NCI-H748 (cell line): ENCODE measurements around the gene SNUPN.

Source experiments
- DNase-seq: peaks from one replicate; lab custom pipeline; 2025; ENCODE audit not compliant: unreplicated experiment; lab: John Stamatoyannopoulos, UW

Gene SNUPN

DNA sequence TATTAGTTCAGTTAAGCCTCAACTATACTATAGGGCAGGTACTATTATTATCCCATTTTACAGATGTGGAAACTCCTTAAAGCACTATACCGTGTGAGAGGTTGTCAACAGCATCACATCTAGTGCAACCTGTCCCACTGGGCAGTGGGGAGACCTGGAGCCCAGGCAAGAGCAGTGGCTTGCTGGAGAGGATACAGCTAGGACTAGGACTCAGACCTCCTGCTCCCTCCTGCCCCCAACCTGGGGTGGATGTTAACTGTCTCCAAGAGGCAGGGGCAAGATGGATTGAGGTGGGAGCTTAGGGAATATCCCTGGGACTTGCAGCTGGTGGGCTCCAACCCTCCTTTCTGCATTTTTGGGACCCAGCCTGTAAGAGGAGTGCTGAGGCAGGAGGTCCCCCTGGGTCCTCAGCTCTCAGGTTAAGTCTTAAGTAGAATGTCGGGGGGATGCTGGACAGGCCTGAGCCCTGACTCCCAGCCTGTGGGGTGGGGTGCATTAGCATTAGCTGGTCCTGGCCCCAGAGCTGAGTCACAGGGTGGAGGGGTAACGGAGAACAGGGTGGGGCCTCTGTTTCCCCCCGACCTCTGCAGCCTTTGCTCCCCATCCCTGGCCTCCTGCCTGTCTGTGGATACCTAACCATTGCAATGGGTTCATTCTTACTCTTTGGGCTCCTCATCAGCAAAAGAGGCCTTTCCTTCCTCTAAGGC, 28.8 kb upstream of the SNUPN start:
- DNase-seq: no peak

- DNase-seq: no peak
Measured at GRCh38 chr15:75653347-75653913, 27.9 kb upstream of the SNUPN start.

- no peak for DNase-seq
Measured at GRCh38 chr15:75651810-75652543, 26.5 kb upstream of the SNUPN start.

DNA sequence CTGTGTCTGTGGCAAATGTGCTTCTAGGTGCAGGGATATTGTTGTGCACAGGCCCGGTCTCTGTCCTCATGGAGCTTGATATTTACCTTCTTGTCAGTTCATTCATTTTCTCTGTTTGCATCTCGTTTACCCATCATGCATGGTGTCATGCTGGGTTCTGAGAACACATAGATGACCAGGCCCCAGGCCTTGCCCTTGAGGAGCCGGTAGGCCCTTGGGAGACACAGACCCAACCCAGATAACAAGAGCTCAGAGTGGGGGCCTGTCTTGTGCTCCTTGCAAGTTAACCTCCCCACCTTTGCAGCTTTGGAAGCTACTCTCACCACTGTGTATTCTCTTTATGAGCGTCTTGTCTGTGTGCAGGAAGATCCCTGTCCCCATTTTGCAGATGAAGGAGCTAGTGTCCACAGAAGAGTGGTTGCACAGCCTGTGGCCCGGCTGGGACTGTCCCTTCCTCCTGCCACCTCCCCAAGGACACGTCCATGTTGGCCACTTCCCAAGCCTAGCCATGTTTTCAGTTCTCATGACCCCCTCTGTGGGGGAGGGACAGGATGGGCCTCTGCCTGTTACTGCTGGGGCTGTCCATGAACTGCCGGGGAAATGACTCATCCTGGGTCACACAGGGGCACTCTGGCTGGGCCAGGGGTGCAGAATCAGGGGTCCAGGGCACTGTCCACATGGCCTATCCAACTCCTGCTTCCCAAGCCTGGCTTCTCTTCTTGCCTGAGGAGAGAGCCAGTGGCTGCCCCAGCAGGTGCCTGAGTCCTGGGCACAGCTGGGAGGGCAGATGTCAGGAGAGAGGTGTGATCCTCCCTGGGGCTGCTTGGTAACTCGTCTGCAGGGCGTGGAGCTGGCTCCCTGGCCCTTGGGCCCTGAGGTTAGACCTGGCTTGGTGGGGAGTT, 25.6 kb upstream of the SNUPN start:
- no peak for DNase-seq

GRCh38 chr15:75649848-75650247, 24.3 kb upstream of the SNUPN start:
- DNase-seq: no peak

- DNase-seq: no peak
Measured at GRCh38 chr15:75649045-75649761, 23.7 kb upstream of the SNUPN start.

GRCh38 chr15:75648156-75649000, 22.9 kb upstream of the SNUPN start:
- peak; percentile 39 for DNase-seq

- peak; percentile 57 for DNase-seq
Measured at GRCh38 chr15:75647370-75648155, 22.0 kb upstream of the SNUPN start, which contains the start of gene SNX33. Gene SNX33 (plus strand): TSS chr15:75647912. CDS start chr15:75649103, 1,191 bp downstream.

DNA sequence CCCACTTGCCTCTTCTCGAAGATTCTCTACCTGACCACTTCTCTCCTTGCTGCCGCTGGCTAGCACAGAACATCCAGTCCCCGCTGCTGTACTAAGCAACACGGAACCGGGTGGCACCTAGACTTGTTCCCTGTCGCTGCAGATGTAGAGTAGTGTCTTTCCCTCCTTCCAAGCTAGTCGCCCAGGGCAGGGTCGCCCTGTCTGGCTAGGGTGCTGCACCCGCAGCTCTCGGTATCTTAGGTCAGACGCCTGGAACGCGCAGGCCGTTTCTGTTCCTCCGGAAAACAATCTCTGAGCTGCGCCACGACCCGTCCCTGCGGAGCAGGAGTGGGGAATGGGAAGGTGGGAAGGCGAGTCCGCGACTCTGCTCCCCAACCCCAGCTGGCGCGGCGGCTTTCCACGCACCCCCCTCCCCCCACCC, 21.4 kb upstream of the SNUPN start:
- peak; percentile 36 for DNase-seq

- DNase-seq: no peak
Measured at GRCh38 chr15:75646112-75646943, 20.8 kb upstream of the SNUPN start.

GRCh38 chr15:75644376-75644775, 18.9 kb upstream of the SNUPN start:
- DNase-seq: no peak

DNA sequence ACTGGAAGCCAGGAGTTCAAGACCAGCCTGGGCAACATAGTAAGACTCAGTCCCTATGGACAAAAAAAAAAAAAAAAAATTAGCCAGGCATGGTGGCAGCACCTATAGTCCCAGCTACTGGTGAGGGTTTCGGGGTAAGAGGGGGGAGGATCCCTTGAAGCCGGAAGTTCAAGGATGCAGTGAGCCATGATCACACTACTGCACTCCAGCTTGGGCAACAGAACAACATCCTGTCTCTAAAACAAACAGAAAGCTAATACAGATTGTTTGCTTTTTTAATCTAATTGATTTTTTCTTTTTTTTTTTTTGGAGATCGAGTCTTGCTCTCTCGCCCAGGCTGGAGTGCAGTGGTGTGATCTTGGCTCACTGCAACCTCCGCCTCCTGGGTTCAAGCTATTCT, 16.1 kb upstream of the SNUPN start:
- no peak for DNase-seq

DNA sequence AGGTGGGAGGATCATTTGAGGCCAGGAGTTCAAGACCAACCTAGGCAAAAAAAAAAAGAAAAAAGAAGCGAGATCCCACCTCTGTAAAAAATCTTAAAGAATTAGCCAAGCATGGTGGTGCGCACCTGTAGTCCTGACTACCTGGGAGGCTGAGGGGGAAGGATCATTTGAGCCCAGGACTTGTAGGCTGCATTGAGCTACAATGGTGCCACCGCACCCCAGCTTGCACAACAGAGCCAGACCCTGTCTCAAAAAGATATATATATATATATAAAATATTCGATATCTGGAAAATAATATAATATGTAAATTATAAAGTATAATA, 15.6 kb upstream of the SNUPN start:
- DNase-seq: no peak

DNA sequence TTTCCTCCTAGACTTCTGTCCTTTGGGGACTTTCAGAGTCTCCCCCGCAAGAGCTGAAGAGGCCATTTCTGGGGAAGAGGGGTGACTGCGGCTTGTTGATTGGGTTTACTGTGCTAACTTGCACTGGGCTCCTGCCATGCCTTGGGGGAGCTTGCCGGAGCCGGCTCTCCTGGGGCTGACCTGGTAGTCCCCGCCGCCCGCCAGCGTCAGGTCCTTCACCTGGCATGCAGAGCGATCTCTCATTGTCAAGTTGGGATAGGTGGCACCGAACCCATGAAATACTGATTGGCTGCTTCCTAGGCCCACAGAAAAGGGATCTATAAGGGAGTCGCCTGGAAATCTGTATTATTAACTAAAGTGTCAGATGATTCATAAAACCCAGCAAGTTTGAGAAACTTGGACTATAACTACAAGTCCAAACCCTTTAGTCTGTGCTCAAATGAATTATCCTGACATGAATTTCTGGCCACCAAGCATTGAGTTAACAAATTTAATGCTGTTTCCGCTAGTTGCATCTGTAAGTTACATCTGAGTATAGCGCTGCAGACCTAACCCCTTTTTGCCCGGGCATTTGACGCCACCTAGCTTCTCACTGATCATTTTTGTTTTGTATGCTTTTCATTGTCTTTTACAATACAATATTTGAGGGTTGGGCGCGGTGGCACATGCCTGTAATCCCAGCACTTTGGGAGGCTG, 15.1 kb upstream of the SNUPN start:
- peak; percentile 81 for DNase-seq

DNA sequence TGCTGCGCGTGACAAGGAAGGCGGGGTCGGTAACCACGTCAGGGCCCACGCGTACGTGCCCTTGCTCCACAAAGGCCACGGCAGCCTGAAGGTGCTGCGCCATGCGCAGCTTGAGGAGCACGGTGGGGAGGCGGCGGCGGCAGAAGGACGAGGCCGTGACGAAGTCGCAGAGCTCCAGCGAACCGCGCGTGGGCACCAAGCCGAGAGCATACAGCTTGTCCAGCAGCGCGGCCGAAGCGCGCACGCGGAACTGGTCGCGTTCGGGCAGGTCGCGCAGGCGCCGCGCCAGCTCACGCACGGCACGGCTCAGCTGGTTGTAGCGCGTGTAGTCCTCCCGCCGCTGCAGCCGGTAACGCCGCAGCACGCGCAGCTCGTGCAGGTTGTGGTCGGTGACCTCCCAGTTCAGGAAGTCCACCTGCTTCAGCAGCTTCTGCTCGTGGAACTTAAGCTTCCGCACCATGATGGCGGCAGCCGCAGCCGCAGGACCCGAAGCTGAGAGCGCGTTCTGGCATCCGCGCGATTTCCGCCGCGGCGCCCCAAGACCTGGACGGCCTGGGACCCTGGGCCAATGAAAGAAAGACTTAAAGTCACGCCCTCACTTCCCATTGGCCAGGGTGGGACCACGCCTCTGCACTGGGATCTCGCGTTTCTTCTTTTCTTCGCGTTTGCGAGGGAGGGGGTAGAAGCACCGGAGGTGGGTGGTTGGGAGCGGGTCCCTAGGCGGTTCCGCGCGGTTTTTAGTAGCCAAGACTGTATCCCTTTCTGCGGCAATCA, 14.4 kb upstream of the SNUPN start, which contains the start of gene IMP3:
Gene IMP3 (minus strand): TSS at position 516 of the 774 bp plus-strand sequence. CDS start 56 bp downstream, at position 460.
- DNase-seq: peak; percentile 97

- DNase-seq: no peak
Measured at GRCh38 chr15:75639191-75639708, 13.7 kb upstream of the SNUPN start.
